HG02588 (cell line): ENCODE results near the gene FUT6.
A peak's percentile ranks its signal among the peaks of the same experiment; 100 is the strongest.

Experiments used
- ATAC-seq: cut with Tn5 transposase; IDR thresholded peaks from one replicate; pipeline ENCODE4 v1.9.1; 2021; ENCODE audit warnings: mild to moderate bottlenecking, moderate library complexity; ENCODE audit not compliant: unreplicated experiment

Gene FUT6

GRCh38 chr19:5806905-5807304 is 32.6 kb downstream of the FUT6 start:
- no peak for ATAC-seq

GRCh38 chr19:5806133-5806489 is 33.4 kb downstream of the FUT6 start:
- ATAC-seq = no peak

DNA sequence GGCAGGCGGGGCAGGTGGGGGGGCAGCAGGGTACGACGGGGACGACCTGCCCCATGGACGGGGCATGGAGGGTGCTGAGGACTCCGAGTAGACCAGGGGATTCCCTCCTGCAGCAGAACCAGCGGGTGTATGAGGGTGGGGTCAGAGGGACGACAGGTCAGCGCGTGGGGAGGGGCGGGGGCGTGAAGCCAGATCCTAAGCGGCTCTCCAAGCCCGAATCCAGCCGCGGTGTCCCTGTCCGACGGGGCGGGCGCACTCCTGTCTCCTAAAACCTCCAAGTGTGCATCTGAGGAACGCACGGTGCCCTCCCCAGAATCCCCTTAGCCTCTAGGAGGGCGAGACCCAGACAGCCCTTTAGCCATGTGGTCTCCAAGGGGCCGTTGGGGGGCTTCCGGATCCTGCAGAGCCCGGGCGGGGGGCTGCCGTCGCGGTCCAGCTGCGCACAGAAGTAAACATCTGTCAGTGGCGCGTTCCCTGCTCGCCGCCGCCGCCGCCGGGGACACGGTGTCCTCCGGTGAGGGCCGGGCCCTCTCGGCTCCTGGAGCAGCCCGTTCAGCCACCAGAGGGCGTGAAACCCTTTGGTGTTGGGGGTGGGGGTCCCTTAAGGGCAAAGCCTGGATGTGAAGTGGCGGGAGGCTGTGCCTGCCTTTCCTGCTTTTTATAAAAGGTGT is 33.9 kb downstream of the FUT6 start:
- ATAC-seq = no peak

GRCh38 chr19:5804516-5805461 is 34.7 kb downstream of the FUT6 start, which contains the start of gene NRTN:
TSS of gene NRTN (plus strand) at chr19:5805067. CDS start at chr19:5824166, 19,099 bp downstream.
- ATAC-seq = no peak

DNA sequence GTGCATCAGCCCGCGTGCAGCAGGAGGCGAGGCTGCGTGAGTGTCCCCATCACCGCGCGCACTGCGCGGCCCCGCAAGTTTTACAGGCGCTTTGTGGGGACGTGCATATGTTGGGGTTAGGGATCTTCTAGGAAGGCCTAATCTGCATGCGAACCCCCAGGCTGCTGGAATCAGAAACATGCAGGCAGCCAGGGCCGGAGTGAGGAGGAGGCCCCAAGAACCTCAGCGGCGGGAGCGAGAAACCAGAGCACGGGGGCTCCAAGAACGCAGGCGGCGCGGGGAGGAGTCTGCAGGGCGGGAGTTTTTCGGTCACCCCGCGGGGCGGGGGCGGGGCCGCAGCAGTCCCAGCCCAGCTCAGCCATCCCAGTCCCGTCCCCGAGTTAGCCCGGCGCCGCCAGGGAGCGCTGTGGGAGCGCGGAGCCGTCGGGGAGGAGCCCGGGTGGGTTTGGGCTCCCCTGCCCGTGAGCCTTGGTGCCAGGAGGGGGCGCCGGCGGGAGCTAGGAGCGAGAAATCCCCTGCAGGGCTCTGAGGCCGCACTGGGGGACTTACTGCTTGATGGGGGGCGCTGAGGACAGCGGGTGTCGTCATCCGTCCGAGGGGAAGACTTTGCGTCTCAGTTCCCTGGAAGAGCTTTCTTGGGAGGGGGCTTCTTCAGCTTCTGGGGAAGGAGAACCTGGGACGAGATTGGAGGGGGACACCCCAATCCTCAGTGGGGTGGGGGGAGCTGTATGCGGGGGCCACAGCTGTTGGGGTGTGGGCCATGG is 35.6 kb downstream of the FUT6 start:
- no peak for ATAC-seq

DNA sequence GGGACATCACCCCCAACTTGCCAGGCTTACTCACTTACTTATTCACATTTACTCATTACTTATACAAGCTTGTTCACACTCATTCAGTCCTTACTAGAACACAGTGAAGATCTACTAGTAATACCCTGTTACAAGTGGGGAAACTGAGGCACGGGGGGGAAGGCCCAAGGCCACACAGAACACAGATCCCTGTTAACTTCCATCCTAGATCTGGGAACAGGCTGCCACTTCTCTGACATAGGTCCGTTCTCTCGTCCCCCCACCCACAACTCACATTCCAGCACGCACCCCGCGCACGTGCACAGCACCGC is 36.1 kb downstream of the FUT6 start:
- no peak for ATAC-seq

- ATAC-seq = no peak
Observed at GRCh38 chr19:5801796-5802619, 37.5 kb downstream of the FUT6 start.

- no peak for ATAC-seq
Observed at GRCh38 chr19:5800361-5801270, 38.9 kb downstream of the FUT6 start.

GRCh38 chr19:5799247-5800241 is 40.0 kb downstream of the FUT6 start:
- no peak for ATAC-seq

GRCh38 chr19:5798244-5798643 is 41.3 kb downstream of the FUT6 start:
- no peak for ATAC-seq

GRCh38 chr19:5795382-5795919 is 44.1 kb downstream of the FUT6 start:
- no peak for ATAC-seq

DNA sequence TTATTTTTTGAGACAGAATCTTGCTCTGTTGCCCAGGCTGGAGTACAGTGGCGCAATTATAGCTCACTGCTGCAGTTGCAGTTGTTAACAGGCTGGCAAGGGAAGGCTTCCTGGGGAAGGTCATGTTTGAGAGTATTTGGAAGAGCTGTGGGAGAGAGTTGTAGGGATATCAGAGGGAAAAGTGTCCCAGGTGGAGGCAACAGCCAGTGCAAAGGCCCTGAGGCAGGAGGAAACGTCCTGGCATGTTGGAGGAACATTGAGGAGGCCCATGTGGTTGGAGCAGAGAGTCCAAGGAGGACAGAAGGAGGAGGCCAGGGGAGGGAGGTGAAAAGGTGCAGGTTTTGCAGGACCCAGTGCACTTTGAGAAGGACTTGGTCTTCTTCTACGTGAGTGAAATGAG is 46.3 kb downstream of the FUT6 start:
- no peak for ATAC-seq

DNA sequence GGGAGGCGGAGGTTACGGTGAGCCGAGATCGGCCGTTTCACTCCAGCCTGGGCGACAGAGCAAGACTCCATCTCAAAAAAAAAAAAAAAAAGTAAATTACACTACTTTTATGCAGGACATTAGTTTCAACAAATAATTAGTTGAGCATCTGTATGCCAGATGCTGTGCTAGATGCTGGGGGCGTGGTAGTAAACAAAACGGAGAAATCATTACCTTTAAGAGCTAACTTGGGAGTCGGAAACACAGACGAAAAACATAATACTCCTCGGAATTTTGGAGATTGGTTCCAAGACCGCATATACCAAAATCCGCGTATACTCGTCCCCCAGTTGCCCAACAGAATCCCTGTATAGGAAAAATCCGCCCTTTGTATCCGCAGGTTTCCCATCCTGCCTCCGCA is 47.3 kb downstream of the FUT6 start:
- ATAC-seq = no peak

DNA sequence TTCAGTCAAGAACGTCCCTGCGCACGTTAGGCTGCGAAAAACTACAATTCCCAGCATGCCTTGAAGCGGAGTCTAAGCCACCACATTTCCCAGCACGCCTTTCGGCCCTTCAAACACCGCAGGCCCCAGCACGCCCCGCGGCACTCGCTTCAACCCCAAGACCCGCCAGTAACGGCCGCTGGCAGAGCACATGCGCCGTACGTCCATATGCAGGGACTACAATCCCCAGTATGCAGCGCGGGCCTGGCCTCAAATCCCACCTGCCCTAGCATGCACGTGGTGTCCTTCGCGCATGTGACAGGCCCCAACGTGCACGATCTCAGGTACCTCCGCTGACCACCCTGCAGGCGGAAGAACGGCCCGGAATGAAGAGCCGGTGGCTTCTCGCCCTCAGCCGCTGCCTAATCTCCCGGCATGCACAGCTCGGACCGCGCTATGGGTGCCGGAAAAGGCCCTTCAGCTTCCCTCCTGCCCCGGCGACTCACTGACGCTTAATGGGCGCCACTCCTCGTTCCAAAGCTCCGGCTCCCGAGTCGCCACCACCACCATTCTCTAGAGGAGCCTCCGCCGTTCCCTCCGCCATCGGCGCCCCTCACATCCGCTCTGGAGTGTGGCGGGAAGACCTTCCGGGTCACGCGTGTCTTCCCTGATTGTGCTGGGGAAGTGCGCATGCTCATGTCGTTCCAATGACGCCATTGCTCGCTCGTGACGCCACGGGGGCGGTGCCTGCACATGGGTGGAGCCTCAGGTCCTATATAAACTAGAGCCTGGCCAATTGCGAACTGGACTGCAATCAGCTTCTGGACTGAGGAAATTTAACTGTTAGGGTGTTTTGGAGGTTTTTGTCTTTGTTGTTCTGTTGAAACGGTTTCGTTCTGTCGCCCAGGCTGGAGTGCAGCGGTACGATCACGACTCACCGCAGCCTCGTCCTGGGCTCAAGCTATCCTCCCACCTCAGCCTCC is 48.7 kb downstream of the FUT6 start, which contains the start of gene DUS3L:
Gene DUS3L, minus strand, starts transcription at position 605 of the 962 bp plus-strand sequence. Its CDS starts 22 bp downstream, at position 583.
- ATAC-seq = peak; percentile 82

DNA sequence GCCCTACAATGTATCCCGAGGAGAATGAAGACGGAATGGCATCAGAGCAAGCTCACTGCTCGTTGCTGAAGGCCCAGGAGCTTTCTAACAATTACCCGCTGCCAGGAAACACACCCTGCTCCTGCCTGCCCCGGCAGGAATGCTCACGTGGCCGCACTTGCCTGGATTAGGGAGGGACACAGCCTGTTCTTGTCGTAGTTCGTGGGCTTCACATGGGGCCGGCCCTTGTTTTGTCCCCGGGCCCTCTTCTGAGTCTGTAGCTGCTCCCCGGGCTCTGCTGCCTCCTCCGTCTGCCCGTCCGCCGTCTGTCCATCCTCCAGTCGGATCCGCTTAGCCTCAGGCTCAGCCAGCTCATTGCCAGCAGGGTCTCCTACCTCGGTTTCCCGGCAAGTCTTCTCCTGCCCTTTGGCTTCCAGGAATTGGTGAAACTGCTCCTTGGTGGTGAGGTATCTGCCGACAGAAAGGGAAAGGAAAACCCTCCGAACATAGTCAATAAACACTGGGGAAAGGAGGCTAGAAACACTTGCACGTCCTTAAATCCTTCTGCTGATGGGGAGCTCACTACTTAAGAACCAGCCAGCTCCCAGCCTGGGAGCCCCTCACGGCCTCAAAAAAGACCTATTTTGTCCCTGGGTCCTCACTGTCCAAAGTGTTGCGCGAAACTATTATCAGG is 49.5 kb downstream of the FUT6 start:
- ATAC-seq = no peak

- ATAC-seq = no peak
Observed at GRCh38 chr19:5789351-5789761, 50.1 kb downstream of the FUT6 start.
